CD14-positive monocyte (primary cell): Measurements from ENCODE around the gene GAMT. TPM values are rescaled to one million over a fixed set of nuclear protein-coding genes. Genes with fewer than 3 reads are reported as not detected.

Experiments used
- DNase-seq, 3 donors: peaks; one replicate each; pipeline ENCODE4 v3.0.0-alpha.2; 2011 to 2022
- H2AFZ ChIP-seq: 2 replicates; pipeline ENCODE4 v1.6.0; 2012; ENCODE audit warnings: mild to moderate bottlenecking, low read depth, low read length, inconsistent platforms; ENCODE audit not compliant: insufficient read depth, poor library complexity, severe bottlenecking
- H3K27ac ChIP-seq, 2 donors: 1 replicate in 1 of 2; 2 replicates in 1 of 2; pipeline ENCODE4 v1.5.1; 2012 to 2013; ENCODE audit warnings: low read length in 2 of 2, control low read depth in 1 of 2, inconsistent platforms in 1 of 2, low read depth in 1 of 2, mild to moderate bottlenecking in 1 of 2
- H3K27me3 ChIP-seq, 2 donors: one replicate each; pipeline versions ENCODE4 v1.6.0 to v1.6.1; 2011 to 2013; ENCODE audit warnings: low read length in 2 of 2; ENCODE audit not compliant: control insufficient read depth in 2 of 2, insufficient read depth in 2 of 2
- H3K36me3 ChIP-seq, 2 donors: replicated peaks in 1 of 2; 1 replicate in 1 of 2; 2 replicates in 1 of 2; pipeline versions ENCODE4 v1.5.1 to v1.6.1; 2012 to 2013; ENCODE audit warnings: low read length in 2 of 2, control low read depth in 1 of 2, inconsistent platforms in 1 of 2, mild to moderate bottlenecking in 1 of 2; ENCODE audit not compliant: insufficient read depth in 2 of 2, control insufficient read depth in 1 of 2
- H3K4me1 ChIP-seq, 2 donors: 1 replicate in 1 of 2; 2 replicates in 1 of 2; pipeline versions ENCODE4 v1.5.1 to v1.6.1; 2012 to 2013; ENCODE audit warnings: low read length in 2 of 2, control low read depth in 1 of 2, inconsistent platforms in 1 of 2, mild to moderate bottlenecking in 1 of 2, moderate library complexity in 1 of 2; ENCODE audit not compliant: insufficient read depth in 2 of 2, control insufficient read depth in 1 of 2
- H3K4me2 ChIP-seq: replicated peaks from 2 replicates; pipeline ENCODE3; 2012; ENCODE audit warnings: low read length, moderate library complexity, mild to moderate bottlenecking; ENCODE audit not compliant: poor library complexity, severe bottlenecking; ENCODE audit errors: extremely low read depth
- H3K4me3 ChIP-seq, 3 experiments: fragments of 200-600 bp in 1 of 3; sonication (generic) in 1 of 3; replicated peaks in 1 of 3; 1 replicate in 2 of 3; 2 replicates in 1 of 3; pipeline ENCODE4 v1.5.1; 2011 to 2013; ENCODE audit warnings: low read length in 3 of 3, mild to moderate bottlenecking in 3 of 3, control low read depth in 2 of 3, low read depth in 2 of 3, inconsistent platforms in 1 of 3, moderate library complexity in 1 of 3
- H3K79me2 ChIP-seq: 2 replicates; pipeline ENCODE4 v1.6.0; 2012; ENCODE audit warnings: mild to moderate bottlenecking, control low read depth, inconsistent platforms, low read length, moderate library complexity; ENCODE audit not compliant: insufficient read depth
- H3K9ac ChIP-seq: 2 replicates; pipeline ENCODE4 v1.6.0; 2017; ENCODE audit warnings: low read length, mild to moderate bottlenecking; ENCODE audit not compliant: insufficient read depth, poor library complexity, severe bottlenecking
- H3K9me3 ChIP-seq, 2 donors: replicated peaks in 1 of 2; 1 replicate in 1 of 2; 2 replicates in 1 of 2; pipeline versions ENCODE4 v1.5.1 to v1.6.1; 2012 to 2013; ENCODE audit warnings: low read length in 2 of 2, control low read depth in 1 of 2; ENCODE audit not compliant: control insufficient read depth in 1 of 2, insufficient read depth in 1 of 2
- H4K20me1 ChIP-seq: 2 replicates; pipeline ENCODE4 v1.6.0; 2012; ENCODE audit warnings: mild to moderate bottlenecking, low read length, control low read depth, moderate library complexity; ENCODE audit not compliant: insufficient read depth
- H3K27ac Mint-ChIP-seq, 7 donors: one replicate each; pipeline ENCODE4 v1.8.0; 2020; ENCODE audit warnings: mild to moderate bottlenecking in 7 of 7, mixed read lengths in 7 of 7, moderate library complexity in 6 of 7, inconsistent platforms in 2 of 7
- H3K27me3 Mint-ChIP-seq, 3 donors: one replicate each; pipeline ENCODE4 v1.8.0; 2021 to 2022; ENCODE audit warnings: low read depth in 3 of 3, mild to moderate bottlenecking in 3 of 3, mixed read lengths in 3 of 3, moderate library complexity in 3 of 3, inconsistent platforms in 1 of 3
- H3K36me3 Mint-ChIP-seq, 2 donors: one replicate each; pipeline ENCODE4 v1.8.0; 2020; ENCODE audit warnings: mixed read lengths in 2 of 2, inconsistent platforms in 1 of 2, mild to moderate bottlenecking in 1 of 2
- H3K4me1 Mint-ChIP-seq: one replicate; pipeline ENCODE4 v1.8.0; 2020; ENCODE audit warnings: mild to moderate bottlenecking, mixed read lengths
- H3K4me3 Mint-ChIP-seq, 2 donors: one replicate each; pipeline ENCODE4 v1.8.0; 2020; ENCODE audit warnings: mild to moderate bottlenecking in 2 of 2, mixed read lengths in 2 of 2, moderate library complexity in 1 of 2
- H3K9me3 Mint-ChIP-seq, 7 donors: one replicate each; pipeline ENCODE4 v1.8.0; 2020 to 2022; ENCODE audit warnings: mixed read lengths in 7 of 7, mild to moderate bottlenecking in 6 of 7, moderate library complexity in 6 of 7, inconsistent platforms in 2 of 7
- WGBS: methylation state at CpG from one replicate; pipeline ENCODE4 v1.1.5; 2013; ENCODE audit warnings: missing lambda C conversion rate; ENCODE audit not compliant: insufficient coverage; 5-methylcytosine and 5-hydroxymethylcytosine counted together
- intact Hi-C, 2 donors: fragments of 100-400 bp; cut with micrococcal nuclease; formaldehyde crosslinking; loops; one replicate each; pipeline versions ENCODE4 v1.15.0 to v1.15.1; 2023
- polyA plus RNA-seq, 3 donors: library from polyadenylated mRNA; depleted of rRNA in 1 of 3; unstranded in 2 of 3; stranded (reverse) in 1 of 3; fragments of 300-500 nt in 2 of 3; fragments of >200 nt in 1 of 3; fragmentation: Illumina TruSeq in 2 of 3; gene quantifications; 1 replicate in 2 of 3; 2 replicates in 1 of 3; pipeline ENCODE4 v1.2.3, GENCODE V29; 2012 to 2021
- TF ChIP-seq, protein P1 (sequence below): fragments of 200-600 bp; IDR thresholded peaks from one replicate; pipeline ENCODE4 v1.8.0; 2022; ENCODE audit warnings: antibody characterized with exemption, mild to moderate bottlenecking

GAMT gene
- polyA plus RNA-seq, 3 donors, result 0.95 to 1.3 (median 0.96) TPM

DNA sequence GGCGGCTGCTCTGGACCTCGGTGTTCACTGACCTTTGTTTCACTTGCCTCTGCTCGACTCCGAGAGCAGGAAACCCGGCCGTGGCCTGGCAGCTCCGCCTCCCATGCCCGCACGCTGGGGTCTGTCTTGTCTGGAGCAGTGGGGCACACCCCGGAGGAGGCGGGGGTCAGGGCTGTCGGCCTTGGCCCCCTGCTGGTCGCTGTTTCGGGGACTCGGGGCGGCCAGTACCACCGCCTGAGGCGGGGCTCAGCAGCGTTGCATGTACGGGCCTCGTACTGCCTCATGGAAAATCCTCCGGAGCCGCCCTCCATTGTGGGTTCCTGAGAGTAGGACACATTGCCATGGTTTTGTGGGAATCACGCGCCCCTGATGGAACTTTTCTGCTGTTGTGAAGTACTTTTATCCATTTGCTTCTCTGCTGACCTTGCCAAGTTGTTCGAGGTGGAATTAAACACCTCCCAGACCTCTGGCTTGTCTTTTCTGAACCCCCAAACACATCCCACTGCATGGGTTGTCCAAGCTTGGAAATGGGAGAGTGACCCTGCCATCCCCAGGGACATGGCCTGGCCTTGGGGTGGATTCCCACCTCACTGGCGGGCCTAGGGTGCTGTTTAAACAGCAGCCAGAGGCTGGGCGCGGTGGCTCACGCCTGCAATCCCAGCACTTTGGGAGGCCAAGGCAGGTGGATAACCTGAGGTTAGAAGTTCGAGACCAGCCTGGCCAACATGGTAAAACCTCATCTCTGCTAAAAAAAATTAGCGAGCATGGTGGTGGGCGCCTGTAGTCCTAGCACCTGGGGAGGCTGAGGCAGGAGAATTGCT, 23.2 kb downstream of the GAMT start:
- DNase-seq, result no peak

DNA sequence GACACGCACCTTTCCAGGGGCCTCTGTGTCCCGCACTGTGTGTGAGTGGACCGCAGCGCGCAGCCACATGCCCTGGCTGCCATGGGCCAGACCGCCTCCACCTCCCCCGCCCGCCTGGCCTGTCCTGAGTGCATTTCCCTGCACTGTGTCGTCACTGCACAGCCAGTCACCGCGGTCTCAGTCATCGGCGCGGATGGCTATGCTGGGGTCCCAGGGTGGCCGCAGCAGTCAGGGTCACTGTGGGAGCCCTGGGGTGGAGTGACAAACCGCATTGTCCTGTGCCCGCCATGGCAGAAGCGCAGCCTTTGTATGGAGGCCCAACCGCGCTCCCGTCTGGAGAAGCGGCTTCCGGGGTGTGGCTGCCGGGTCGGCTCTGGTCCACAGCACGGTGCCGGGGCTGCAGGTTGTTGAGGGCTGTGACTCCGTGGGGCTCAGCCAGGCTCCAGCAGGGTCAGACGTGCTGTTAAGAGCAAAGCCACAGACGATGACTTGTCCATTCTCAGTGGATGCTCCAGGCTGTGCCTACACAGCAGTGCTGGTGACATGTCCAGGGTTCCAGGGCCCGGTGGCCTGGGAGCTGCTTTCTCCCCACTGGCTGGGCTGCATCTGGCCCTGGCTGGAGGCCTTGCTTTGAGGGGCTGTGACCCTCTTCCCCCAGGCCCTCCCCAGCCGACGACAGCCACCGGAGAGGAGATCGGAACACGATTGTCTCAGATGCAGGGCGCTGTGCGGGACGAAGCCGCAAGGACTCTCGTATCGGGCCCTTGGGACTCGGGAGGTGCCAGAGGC, 24.0 kb downstream of the GAMT start:
- Mint-ChIP-seq H3K27ac (peak overlapping the region in 1 of 7 donors; percentile 26), H3K4me3 (no peak overlapping the region), H3K9me3 (no peaks in the 10 kb centered on the region), H3K27me3 (peaks cover 0 to 8% (median 5%) of the 10 kb centered on the region in 3 donors), H3K4me1 (no peaks in the 10 kb centered on the region), H3K36me3 (peaks cover 25 to 36% of the 10 kb centered on the region in 2 donors)
- DNase-seq, result no peak
- Histone ChIP-seq H3K79me2 (no peaks in the 10 kb centered on the region), H3K9ac (no peak overlapping the region), H3K4me1 (no peaks in the 10 kb centered on the region), H3K27ac (no peak overlapping the region), H3K36me3 (peaks cover 7 to 19% of the 10 kb centered on the region in 2 donors), H3K4me3 (no peak overlapping the region), H3K27me3 (no peaks in the 10 kb centered on the region), H2AFZ (no peak overlapping the region), H4K20me1 (no peaks in the 10 kb centered on the region), H3K4me2 (no peak overlapping the region), H3K9me3 (no peaks in the 10 kb centered on the region)
- WGBS, result 96% methylated on average over 42 of the region's 43 CpGs
- TF ChIP-seq, protein P1, sequence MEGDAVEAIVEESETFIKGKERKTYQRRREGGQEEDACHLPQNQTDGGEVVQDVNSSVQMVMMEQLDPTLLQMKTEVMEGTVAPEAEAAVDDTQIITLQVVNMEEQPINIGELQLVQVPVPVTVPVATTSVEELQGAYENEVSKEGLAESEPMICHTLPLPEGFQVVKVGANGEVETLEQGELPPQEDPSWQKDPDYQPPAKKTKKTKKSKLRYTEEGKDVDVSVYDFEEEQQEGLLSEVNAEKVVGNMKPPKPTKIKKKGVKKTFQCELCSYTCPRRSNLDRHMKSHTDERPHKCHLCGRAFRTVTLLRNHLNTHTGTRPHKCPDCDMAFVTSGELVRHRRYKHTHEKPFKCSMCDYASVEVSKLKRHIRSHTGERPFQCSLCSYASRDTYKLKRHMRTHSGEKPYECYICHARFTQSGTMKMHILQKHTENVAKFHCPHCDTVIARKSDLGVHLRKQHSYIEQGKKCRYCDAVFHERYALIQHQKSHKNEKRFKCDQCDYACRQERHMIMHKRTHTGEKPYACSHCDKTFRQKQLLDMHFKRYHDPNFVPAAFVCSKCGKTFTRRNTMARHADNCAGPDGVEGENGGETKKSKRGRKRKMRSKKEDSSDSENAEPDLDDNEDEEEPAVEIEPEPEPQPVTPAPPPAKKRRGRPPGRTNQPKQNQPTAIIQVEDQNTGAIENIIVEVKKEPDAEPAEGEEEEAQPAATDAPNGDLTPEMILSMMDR, result no peak
- intact Hi-C loops, result no loop called here

More for the DNA sequence above, 23.2 kb downstream of the GAMT start:
- no peaks in the 10 kb centered on the region for H3K9me3 Mint-ChIP-seq
- no peak overlapping the region for H3K27ac Mint-ChIP-seq
- intact Hi-C loops, result no loop called here
- Histone ChIP-seq H2AFZ (no peak overlapping the region), H3K4me1 (no peaks in the 10 kb centered on the region), H3K4me3 (no peak overlapping the region), H3K27me3 (no peaks in the 10 kb centered on the region), H3K27ac (no peak overlapping the region), H4K20me1 (no peaks in the 10 kb centered on the region), H3K36me3 (peaks cover 5 to 13% of the 10 kb centered on the region in 2 donors), H3K79me2 (no peaks in the 10 kb centered on the region), H3K9ac (no peak overlapping the region), H3K9me3 (no peaks in the 10 kb centered on the region), H3K4me2 (no peak overlapping the region)
- peaks cover 20 to 28% of the 10 kb centered on the region in 2 donors for H3K36me3 Mint-ChIP-seq
- peaks cover 5% of the 10 kb centered on the region for H3K4me1 Mint-ChIP-seq
- no peak overlapping the region for H3K4me3 Mint-ChIP-seq
- 92% methylated on average over 29 of the region's 33 CpGs for WGBS
- H3K27me3 Mint-ChIP-seq, result peaks cover 1 to 12% (median 9%) of the 10 kb centered on the region in 3 donors
- TF ChIP-seq, protein P1, result no peak
